ENCODE data around the gene TRIM9.
A peak's percentile ranks its signal among the peaks of the same experiment; 100 is the strongest.
"Not testable (repeated sequence)": the region's sequence is repeated elsewhere in the genome, so short reads cannot be mapped to it uniquely, and the experiment has no call there.

The TRIM9 gene

DNA sequence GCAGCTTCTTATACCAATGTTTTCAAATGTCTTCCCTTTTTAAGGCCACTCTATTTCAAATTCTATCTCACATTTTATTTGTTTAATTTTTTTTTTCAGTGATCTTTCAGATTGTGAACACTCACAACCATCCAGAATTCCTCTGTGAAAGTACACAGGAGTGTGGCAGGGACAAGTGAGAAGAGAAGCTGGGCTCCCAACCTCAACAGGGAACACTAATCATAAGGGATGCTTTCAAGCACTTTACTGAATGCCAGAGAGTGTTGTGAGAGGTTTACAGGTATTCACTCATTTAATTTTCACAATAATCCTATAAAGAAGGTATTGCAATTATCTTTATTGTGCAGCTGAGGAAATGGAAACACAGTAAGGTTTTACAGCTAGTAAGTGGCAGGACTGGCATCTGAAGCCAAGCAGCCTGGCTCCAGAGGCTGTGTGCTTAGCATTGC lies 90.5 kb downstream of the TRIM9 start:
- DNase-seq (ENCODE audit: low read depth) = no peak
- H3K4me3 ChIP-seq (ENCODE audit: low read length) = no peak overlapping the region
- TF ChIP-seq, protein P1, sequence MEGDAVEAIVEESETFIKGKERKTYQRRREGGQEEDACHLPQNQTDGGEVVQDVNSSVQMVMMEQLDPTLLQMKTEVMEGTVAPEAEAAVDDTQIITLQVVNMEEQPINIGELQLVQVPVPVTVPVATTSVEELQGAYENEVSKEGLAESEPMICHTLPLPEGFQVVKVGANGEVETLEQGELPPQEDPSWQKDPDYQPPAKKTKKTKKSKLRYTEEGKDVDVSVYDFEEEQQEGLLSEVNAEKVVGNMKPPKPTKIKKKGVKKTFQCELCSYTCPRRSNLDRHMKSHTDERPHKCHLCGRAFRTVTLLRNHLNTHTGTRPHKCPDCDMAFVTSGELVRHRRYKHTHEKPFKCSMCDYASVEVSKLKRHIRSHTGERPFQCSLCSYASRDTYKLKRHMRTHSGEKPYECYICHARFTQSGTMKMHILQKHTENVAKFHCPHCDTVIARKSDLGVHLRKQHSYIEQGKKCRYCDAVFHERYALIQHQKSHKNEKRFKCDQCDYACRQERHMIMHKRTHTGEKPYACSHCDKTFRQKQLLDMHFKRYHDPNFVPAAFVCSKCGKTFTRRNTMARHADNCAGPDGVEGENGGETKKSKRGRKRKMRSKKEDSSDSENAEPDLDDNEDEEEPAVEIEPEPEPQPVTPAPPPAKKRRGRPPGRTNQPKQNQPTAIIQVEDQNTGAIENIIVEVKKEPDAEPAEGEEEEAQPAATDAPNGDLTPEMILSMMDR (IDR thresholded peaks at IDR 0.05; ENCODE audit: insufficient read depth, low read depth, low read length, missing control alignments) = no peak

GRCh38 chr14:51002406-51002999 lies 92.4 kb downstream of the TRIM9 start:
- H3K4me3 ChIP-seq (ENCODE audit: low read length) = no peak overlapping the region
- TF ChIP-seq, protein P1 (IDR thresholded peaks at IDR 0.05; ENCODE audit: insufficient read depth, low read depth, low read length, missing control alignments) = no peak
- DNase-seq (ENCODE audit: low read depth) = no peak

- TF ChIP-seq, protein P1 (IDR thresholded peaks at IDR 0.05; ENCODE audit: insufficient read depth, low read depth, low read length, missing control alignments) = no peak
- DNase-seq (ENCODE audit: low read depth) = no peak
- no peak overlapping the region for H3K4me3 ChIP-seq (ENCODE audit: low read length)
Measured at GRCh38 chr14:51000566-51000965, 94.3 kb downstream of the TRIM9 start.

DNA sequence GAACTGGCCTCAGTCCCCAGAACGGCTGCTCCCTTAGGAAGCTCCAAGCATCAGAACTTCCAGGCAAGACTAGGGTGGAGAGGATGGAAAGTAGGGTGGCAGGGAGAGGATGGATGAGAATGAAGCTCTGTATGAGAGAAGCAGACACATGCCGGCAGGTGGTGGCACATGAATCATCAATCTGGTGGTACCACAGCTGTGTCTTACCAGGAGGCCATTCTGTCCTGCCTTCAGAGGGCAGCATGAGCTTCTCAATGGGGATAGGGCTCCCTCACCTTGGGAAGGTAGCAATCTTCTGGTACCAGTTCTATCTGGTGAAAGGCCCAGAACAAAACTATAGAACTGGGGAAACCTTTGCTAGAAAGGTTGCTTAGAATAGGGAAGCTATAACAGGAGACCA lies 95.2 kb downstream of the TRIM9 start:
- H3K4me3 ChIP-seq (ENCODE audit: low read length) = no peak overlapping the region
- TF ChIP-seq, protein P1 (IDR thresholded peaks at IDR 0.05; ENCODE audit: insufficient read depth, low read depth, low read length, missing control alignments) = no peak
- DNase-seq (ENCODE audit: low read depth) = peak; percentile 49

DNA sequence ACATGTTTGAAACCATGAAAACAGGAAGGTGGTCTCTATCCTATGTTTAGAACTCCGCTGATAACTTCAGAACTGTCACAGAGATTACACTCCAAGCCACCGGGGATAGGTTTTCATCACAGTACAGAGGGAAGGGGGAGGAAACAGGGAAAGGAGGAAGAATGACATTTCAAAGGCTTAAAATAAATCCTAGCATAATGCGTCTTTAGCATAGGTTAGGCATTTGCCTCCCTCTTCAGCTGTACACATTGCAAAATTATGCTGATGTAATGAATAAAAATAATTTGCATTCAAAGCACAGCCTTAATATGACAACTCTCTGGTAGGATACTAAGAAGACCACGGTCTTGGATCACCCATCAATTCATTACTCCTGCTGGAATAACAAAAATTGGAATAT lies 96.3 kb downstream of the TRIM9 start:
- no peak for DNase-seq (ENCODE audit: low read depth)
- TF ChIP-seq, protein P1 (IDR thresholded peaks at IDR 0.05; ENCODE audit: insufficient read depth, low read depth, low read length, missing control alignments) = no peak
- no peak overlapping the region for H3K4me3 ChIP-seq (ENCODE audit: low read length)

- TF ChIP-seq, protein P1 (IDR thresholded peaks at IDR 0.05; ENCODE audit: insufficient read depth, low read depth, low read length, missing control alignments) = no peak
- H3K4me3 ChIP-seq (ENCODE audit: low read length) = no peak overlapping the region
- DNase-seq (ENCODE audit: low read depth) = no peak
Measured at GRCh38 chr14:50997712-50998111, 97.2 kb downstream of the TRIM9 start.

GRCh38 chr14:50994158-50994557 lies 100.7 kb downstream of the TRIM9 start:
- not testable (repeated sequence) for DNase-seq (ENCODE audit: low read depth); H3K4me3 ChIP-seq (ENCODE audit: low read length)
